ENCODE results near the gene DDX41. TPM values are rescaled to one million over a fixed set of nuclear protein-coding genes. Genes with fewer than 3 reads are reported as not detected.

Gene DDX41
- total and polyA plus RNA-seq, 5 experiments from 2014 or later: 29.0 to 86.4 (median 54.4) TPM

DNA sequence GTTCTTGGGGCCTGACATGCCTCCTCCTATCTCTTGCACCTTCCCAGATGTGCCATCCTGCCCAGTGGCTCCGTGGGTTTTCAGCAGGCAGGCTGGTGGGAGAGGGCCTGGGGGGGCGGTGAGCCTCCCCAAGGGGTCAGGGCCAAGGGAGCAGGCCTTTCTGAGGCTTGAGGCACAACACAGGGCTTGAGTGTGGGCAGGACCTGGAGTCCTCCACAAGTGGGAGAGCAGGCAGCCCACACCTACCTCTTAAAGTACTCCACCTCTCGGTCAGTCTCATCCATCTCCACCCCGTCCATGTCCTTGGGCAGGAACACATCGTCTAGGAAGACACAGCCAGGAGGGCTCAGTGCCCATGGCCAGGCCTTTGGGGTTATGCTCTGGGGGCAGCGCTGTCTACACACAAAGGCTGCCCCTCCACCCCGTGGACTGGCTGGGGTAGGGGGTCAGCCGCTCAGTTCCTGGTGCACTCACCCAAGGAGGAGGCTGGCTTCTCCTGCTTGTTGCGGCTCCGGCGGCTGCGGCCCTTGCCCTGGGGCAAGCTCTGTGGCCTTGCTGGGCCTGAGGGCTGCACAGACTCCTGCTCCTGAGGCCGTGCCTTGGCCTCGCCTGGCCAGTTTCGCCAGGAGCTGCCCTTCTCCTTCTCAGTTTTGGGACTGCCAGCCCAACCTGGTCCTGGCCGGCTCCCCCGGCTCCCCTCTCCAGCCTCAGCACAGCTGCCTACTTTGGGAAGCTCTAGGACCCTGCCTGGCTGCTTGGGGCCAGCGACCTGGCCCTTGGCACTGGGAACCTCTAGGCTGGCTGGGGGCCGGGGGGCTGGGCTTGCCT is 7.2 kb upstream of the DDX41 start:
- peak overlapping the region in 1 of 10 donors; percentile 46 for H3K27ac Mint-ChIP-seq

DNA sequence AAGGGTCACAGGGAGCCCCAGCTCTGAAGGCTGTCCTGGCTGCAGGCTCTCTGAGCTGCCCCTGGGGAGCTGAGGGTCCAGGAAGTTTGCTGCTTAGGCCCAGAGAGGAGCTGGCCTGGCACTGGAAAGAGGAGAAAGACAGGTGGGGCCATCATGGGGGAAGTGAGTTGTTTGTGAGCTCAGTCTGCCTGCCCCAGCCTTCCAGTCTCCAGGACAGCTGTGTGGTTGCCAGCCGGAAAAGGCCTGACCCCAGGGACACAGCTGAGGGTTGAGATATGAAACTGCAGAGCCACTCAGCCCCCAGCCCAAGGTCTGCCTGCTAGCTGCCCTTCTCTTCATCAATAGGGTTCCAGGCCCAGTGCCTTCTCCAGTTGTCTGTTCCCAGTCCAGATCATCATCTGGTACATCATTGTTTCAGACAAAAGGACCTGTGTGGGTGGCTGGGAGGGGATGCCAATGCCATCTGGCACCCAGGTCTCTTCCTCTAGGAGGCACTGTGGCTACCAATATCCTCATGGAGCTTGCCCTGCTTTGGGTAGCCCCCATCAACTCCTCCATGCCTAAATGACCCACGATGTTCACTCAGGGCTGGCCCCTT is 4.3 kb upstream of the DDX41 start:
- DNase-seq: no peak
- H3K27ac Mint-ChIP-seq: peak overlapping the region in 8 of 10 donors; percentile 1 to 84 (median 62)
- ATAC-seq: no peak
- no peaks in the 10 kb centered on the region for H3K9me3 Mint-ChIP-seq
- peak overlapping the region in 1 of 10 donors; percentile 36 for H3K4me3 Mint-ChIP-seq
- POLR2A ChIA-PET: no interaction called here
- peaks cover 0 to 24% (median 2%) of the 10 kb centered on the region in 3 donors for H3K36me3 Mint-ChIP-seq
- H3K4me1 Mint-ChIP-seq: peaks cover 24 to 46% (median 43%) of the 10 kb centered on the region in 4 donors
- no peaks in the 10 kb centered on the region for H3K27me3 Mint-ChIP-seq

More for the DNA sequence above, 7.2 kb upstream of the DDX41 start:
- H3K27me3 Mint-ChIP-seq: no peaks in the 10 kb centered on the region
- H3K4me1 Mint-ChIP-seq: peaks cover 15 to 29% (median 28%) of the 10 kb centered on the region in 4 donors
- POLR2A ChIA-PET: interaction anchor here (1.2 kb wide), 2 partner anchors 7 to 14 kb away, joined by 4 read pairs; partner anchors contain the start of gene DDX41
- H3K9me3 Mint-ChIP-seq: no peaks in the 10 kb centered on the region
- H3K36me3 Mint-ChIP-seq: peaks cover 0 to 21% (median 0%) of the 10 kb centered on the region in 3 donors
- no peak for DNase-seq
- no peak overlapping the region for H3K4me3 Mint-ChIP-seq
- no peak for ATAC-seq

DNA sequence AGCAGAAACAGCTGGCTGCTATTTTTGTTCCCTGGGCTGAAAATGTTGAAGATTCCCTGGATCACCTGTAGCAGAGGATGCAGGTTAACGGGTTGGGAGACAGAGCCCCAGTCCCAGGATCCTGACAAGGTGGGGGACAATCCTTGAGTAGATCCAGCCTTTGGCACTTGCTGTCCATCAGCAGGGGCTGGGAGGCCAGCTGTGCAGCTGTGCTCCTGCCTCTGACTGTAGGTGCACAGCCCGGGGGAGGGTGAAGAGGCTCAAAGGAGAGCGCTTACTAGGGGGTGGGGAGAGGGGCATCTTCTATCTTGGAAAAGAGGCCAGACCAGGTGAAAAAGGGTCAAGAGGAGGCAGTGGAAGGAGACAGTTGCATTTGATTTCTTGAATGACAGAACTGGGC is 3.5 kb upstream of the DDX41 start:
- Mint-ChIP-seq H3K9me3 (no peaks in the 10 kb centered on the region), H3K36me3 (peaks cover 0 to 23% (median 2%) of the 10 kb centered on the region in 3 donors), H3K4me3 (peak overlapping the region in 2 of 10 donors; percentile 7 to 65), H3K27me3 (no peaks in the 10 kb centered on the region), H3K27ac (peak overlapping the region in 9 of 10 donors; percentile 6 to 86 (median 75)), H3K4me1 (peaks cover 23 to 53% (median 51%) of the 10 kb centered on the region in 4 donors)
- DNase-seq (no peak), ATAC-seq (no peak)
- POLR2A ChIA-PET: no interaction called here

DNA sequence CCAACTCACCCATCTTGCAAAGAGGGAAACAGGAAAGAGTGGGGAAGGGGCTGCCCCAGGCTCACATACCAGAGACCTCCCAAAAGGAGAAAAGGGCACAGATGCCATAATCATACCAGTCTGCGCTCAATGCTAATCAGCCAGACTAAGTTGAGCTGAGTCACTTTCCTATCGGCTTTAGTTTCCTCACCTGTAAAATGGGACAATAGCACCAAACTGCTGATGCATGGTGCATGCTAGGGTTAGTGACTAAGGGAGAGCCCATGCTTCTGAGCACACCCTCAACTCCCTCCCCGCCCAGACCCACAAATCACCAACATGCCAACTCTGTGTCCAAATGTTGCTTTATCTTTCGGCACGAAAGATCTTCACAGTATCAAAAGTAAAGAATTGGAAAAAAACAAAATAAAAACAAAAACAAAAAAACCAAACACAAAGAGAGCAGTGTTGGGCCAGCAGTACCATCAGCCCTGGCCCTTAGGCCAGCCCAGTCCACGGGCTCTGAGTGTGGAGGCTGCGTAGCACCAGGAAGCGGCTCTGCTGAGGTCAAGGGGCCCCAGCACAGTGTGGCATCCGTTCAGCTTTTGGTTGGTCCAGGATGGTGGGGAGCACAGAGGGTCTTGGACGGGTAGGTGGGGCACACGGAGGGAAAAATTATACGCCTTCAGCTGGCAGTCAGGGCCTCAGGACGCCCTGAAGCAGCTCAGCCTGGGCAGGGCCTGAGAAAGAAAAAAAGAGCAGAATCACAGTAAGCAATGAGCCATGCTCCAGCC is 2.9 kb upstream of the DDX41 start:
- POLR2A ChIA-PET: no interaction called here
- Mint-ChIP-seq H3K9me3 (no peaks in the 10 kb centered on the region), H3K27me3 (no peaks in the 10 kb centered on the region), H3K4me3 (peak overlapping the region in 5 of 10 donors; percentile 19 to 57 (median 30)), H3K36me3 (peaks cover 0 to 27% (median 5%) of the 10 kb centered on the region in 3 donors), H3K27ac (peak overlapping the region in 8 of 10 donors; percentile 35 to 86 (median 79)), H3K4me1 (peaks cover 23 to 54% (median 53%) of the 10 kb centered on the region in 4 donors)
- ATAC-seq (no peak), DNase-seq (no peak)

DNA sequence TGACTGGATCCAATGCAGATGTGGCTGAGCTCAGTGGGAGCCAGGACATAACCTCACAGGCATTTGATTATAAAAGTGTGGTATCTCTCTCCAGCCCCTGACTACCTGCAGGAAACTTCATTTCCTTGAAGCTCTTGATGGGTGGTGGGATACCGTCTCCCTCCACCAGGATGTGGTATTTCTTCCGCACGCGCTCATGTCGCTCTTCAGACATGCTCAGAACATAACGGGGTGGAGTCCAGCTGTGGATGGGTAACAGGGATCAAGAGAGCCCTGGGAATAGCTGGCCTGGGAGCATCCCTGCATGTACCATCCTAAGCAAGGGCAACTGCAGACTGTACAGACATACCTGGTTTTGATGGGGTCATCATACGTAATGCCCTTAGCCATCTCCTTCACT is 1.2 kb downstream of the DDX41 start:
- peak overlapping the region; percentile 93 to 100 (median 97) for H3K4me3 Mint-ChIP-seq
- peak overlapping the region in 4 of 10 donors; percentile 30 to 52 (median 48) for H3K27ac Mint-ChIP-seq
- POLR2A ChIA-PET: interaction anchor here (1.4 to 1.7 kb wide), 4 partner anchors 9 to 125 kb away, joined by 3 to 5 read pairs (median 4); no protein-coding TSS in a partner anchor
- no peaks in the 10 kb centered on the region for H3K9me3 Mint-ChIP-seq
- peaks cover 19 to 50% (median 49%) of the 10 kb centered on the region in 4 donors for H3K4me1 Mint-ChIP-seq
- DNase-seq: no peak
- H3K27me3 Mint-ChIP-seq: no peaks in the 10 kb centered on the region
- no peak for ATAC-seq
- peaks cover 0 to 53% (median 23%) of the 10 kb centered on the region in 3 donors for H3K36me3 Mint-ChIP-seq

DNA sequence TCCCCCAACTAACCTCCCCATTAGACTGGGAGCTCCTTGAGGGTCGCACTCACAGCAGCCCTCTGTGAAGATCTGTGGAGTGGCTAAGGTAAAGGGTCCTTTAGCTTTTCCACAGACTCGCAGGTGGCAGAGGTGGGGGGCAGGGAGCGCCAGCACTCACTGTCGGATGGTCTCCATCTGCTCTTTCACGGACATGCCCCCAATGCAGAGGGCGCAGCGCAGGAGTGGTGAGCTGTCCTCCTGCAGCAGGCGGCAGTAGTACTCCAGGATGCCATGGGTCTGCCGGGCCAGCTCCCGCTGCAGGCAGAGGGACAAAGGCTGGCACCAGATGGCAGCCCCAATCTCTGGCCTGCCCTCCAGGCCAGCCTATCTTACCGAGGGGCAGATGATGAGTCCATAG is 2.2 kb downstream of the DDX41 start:
- POLR2A ChIA-PET: interaction anchor here (0.8 kb wide), 1 partner anchor 57 kb away, joined by 3 read pairs; no protein-coding TSS in a partner anchor
- H3K4me1 Mint-ChIP-seq: peaks cover 18 to 51% (median 43%) of the 10 kb centered on the region in 4 donors
- peaks cover 0 to 49% (median 23%) of the 10 kb centered on the region in 3 donors for H3K36me3 Mint-ChIP-seq
- H3K4me3 Mint-ChIP-seq: peak overlapping the region in 4 of 10 donors; percentile 36 to 97 (median 96)
- H3K27me3 Mint-ChIP-seq: no peaks in the 10 kb centered on the region
- no peak overlapping the region for H3K27ac Mint-ChIP-seq
- DNase-seq (peak in 1 of 10 donors; percentile 56), ATAC-seq (no peak)
- H3K9me3 Mint-ChIP-seq: no peaks in the 10 kb centered on the region

DNA sequence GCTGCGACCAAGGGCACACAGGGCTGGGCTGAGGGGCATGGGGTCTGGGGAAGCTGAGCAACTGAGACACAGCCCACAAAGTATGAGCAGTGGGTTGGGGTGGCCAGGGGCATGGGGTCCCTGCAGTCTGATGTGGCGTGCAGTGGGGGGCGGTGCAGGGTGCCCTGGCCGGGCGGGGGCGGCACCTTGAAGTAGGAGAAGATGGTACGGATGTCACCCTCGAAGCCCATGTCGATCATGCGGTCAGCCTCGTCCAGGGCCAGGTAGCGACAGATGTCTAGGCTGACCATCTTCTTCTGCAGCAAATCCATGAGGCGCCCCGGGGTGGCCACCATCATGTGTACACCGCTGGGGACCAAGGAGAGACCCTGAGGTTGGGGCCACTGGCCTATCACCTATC is 3.3 kb downstream of the DDX41 start:
- peaks cover 20 to 48% (median 42%) of the 10 kb centered on the region in 4 donors for H3K4me1 Mint-ChIP-seq
- H3K4me3 Mint-ChIP-seq: peak overlapping the region in 1 of 10 donors; percentile 50
- DNase-seq (no peak), ATAC-seq (no peak)
- peaks cover 0 to 49% (median 23%) of the 10 kb centered on the region in 3 donors for H3K36me3 Mint-ChIP-seq
- H3K9me3 Mint-ChIP-seq: no peaks in the 10 kb centered on the region
- no peak overlapping the region for H3K27ac Mint-ChIP-seq
- H3K27me3 Mint-ChIP-seq: no peaks in the 10 kb centered on the region
- POLR2A ChIA-PET: interaction anchor here (0.8 to 1.0 kb wide), 2 partner anchors 56 to 380 kb away, joined by 3 read pairs; no protein-coding TSS in a partner anchor

DNA sequence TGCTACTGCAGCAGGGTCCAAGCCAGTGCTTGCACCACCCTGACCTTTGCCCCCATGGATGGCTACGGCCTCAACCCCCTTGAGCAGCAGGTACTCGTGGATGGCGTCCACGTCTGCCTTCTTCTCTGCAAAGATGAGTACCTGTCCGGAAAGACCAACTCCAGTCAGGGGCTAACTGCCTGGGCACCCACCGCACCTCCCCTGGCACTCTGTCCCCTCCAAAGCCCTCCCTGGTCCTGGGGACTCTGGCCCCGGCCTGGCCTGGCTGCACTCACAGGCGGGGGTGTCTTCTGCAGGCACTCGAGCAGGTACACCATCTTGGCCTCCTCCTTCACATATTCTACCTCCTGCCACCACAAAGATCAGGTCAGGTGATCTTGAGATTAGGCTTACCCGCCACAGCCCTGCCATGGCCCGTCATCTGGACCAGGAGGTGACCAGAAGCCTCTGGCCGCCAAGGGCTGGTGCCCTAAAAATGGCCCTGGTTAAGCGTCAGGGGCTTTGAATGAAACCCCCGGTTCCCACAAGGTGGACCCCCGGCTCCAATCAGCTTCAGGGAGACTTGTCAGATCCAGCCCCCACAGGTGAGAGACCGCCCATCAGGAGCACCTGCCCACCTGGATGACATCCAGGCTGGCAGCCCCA is 3.9 kb downstream of the DDX41 start:
- DNase-seq (peak in 1 of 10 donors; percentile 53), ATAC-seq (no peak)
- Mint-ChIP-seq H3K36me3 (peaks cover 0 to 49% (median 23%) of the 10 kb centered on the region in 3 donors), H3K27ac (peak overlapping the region in 1 of 10 donors; percentile 40), H3K4me3 (peak overlapping the region in 2 of 10 donors; percentile 7 to 50), H3K4me1 (peaks cover 20 to 48% (median 43%) of the 10 kb centered on the region in 4 donors), H3K27me3 (no peaks in the 10 kb centered on the region), H3K9me3 (no peaks in the 10 kb centered on the region)
- POLR2A ChIA-PET: no interaction called here

DNA sequence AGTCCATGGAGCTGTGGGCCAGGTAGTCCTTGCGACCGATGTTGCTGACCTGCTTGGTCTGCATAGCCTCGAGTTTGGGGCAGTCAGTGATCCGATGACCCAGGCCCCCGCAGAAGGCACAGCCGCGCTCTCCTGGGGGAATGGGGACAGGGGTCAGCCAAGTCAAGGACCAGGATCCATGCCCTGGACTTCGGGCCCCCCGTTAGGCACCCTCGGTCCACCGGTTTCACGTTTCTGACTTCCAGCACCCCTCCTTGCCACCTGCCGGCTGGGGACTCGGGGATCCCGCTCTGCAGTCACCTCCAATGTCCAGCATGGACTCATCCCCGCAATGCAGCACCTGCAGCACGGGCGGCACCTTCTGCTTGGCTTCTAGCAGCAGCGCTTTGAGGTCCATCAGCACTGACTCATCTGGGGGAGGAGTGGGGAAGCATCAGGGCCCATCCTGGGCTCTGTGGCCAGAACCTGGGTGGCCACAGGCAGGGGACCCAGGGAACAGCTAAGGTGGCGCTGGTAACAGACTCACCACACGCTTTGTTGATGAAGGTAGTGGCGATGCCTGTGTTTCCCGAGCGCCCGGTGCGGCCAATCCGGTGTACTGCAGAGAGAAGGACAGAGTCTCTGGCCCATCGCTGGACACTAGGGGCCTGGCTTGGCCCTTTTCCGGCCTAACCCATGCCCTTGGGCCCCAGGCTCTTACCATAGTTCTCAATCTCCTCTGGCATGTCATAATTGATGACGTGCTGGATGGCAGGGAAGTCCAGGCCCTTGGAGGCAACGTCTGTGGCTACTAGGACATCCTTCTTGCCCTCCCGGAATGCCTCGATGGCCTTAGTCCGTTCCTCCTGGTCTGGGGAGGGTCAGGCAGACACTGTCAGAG is 4.7 kb downstream of the DDX41 start:
- DNase-seq: no peak
- Mint-ChIP-seq H3K4me1 (peaks cover 18 to 51% (median 38%) of the 10 kb centered on the region in 4 donors), H3K27ac (peak overlapping the region in 1 of 10 donors; percentile 40), H3K36me3 (peaks cover 0 to 49% (median 23%) of the 10 kb centered on the region in 3 donors), H3K27me3 (no peaks in the 10 kb centered on the region), H3K4me3 (no peak overlapping the region), H3K9me3 (no peaks in the 10 kb centered on the region)
- ATAC-seq: no peak
- POLR2A ChIA-PET: no interaction called here

DNA sequence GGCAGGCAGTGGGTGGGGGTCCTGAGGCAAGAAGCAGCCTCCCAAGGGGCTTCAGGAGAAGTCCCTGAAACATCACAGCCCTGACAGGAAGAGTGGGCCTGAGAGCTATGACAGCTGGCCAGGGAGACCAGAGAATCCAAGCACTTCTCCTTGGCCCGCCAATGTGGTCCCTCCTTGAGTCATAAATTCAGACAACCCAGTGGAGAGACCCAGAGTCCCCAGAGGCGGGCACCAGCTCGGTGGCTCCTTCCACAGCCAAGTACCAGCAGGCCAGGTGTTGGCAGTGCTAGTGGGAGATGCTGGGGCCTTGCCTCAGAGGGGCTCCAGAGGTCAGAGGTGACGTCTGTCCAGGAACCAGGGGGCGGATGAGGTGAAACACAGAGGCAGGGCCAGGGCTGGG is 5.6 kb downstream of the DDX41 start:
- Mint-ChIP-seq H3K4me1 (peaks cover 14 to 46% (median 30%) of the 10 kb centered on the region in 4 donors), H3K4me3 (no peak overlapping the region), H3K36me3 (peaks cover 0 to 45% (median 21%) of the 10 kb centered on the region in 3 donors), H3K27me3 (no peaks in the 10 kb centered on the region), H3K9me3 (no peaks in the 10 kb centered on the region), H3K27ac (peak overlapping the region in 1 of 10 donors; percentile 61)
- POLR2A ChIA-PET: no interaction called here
- DNase-seq (no peak), ATAC-seq (no peak)

DNA sequence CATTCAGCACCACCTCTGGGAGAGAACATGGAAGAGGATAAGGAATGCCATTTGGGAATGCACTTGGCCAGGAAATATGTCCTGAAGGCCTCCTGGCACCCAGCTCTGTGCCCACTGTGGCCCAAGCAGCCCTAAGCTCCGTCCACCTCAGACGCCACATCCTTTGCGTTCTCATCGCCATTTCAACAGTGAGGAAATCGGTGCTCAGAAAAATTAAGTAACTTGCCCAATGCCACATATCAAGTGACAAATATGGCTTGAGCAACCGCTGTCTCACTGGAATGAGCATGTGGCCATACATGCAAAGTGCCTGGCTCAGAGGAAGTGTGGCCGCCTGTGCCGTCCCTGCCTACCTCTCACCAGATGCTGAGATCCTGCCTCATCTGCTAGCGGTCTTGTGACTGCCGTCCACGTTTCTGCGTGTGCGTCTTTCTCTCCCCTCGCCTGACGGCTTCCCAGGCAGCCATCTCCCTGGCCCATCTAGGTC is 6.2 kb downstream of the DDX41 start:
- H3K36me3 Mint-ChIP-seq: peaks cover 0 to 44% (median 21%) of the 10 kb centered on the region in 3 donors
- H3K4me1 Mint-ChIP-seq: peaks cover 14 to 40% (median 24%) of the 10 kb centered on the region in 4 donors
- DNase-seq (no peak), ATAC-seq (peak in 1 of 2 donors; percentile 33)
- H3K9me3 Mint-ChIP-seq: no peaks in the 10 kb centered on the region
- peak overlapping the region in 3 of 10 donors; percentile 53 to 61 (median 61) for H3K27ac Mint-ChIP-seq
- POLR2A ChIA-PET: no interaction called here
- H3K4me3 Mint-ChIP-seq: peak overlapping the region in 1 of 10 donors; percentile 86
- no peaks in the 10 kb centered on the region for H3K27me3 Mint-ChIP-seq

Data from naive thymus-derived CD8-positive, alpha-beta T cell (primary cell).